ENCODE results near the gene MACROD2. TPM values are rescaled to one million over a fixed set of nuclear protein-coding genes. Genes with fewer than 3 reads are reported as not detected.

MACROD2 gene
- total RNA-seq, 4 donors from 2014 or later: 2.9 to 11.3 (median 8.0) TPM

GRCh38 chr20:14344746-14345145 is 349.4 kb downstream of the MACROD2 start:
- TF ChIP-seq, protein P1, sequence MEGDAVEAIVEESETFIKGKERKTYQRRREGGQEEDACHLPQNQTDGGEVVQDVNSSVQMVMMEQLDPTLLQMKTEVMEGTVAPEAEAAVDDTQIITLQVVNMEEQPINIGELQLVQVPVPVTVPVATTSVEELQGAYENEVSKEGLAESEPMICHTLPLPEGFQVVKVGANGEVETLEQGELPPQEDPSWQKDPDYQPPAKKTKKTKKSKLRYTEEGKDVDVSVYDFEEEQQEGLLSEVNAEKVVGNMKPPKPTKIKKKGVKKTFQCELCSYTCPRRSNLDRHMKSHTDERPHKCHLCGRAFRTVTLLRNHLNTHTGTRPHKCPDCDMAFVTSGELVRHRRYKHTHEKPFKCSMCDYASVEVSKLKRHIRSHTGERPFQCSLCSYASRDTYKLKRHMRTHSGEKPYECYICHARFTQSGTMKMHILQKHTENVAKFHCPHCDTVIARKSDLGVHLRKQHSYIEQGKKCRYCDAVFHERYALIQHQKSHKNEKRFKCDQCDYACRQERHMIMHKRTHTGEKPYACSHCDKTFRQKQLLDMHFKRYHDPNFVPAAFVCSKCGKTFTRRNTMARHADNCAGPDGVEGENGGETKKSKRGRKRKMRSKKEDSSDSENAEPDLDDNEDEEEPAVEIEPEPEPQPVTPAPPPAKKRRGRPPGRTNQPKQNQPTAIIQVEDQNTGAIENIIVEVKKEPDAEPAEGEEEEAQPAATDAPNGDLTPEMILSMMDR (IDR thresholded peaks at IDR 0.05; ENCODE audit: low read depth): no peak

- TF ChIP-seq, protein P1 (IDR thresholded peaks at IDR 0.05; ENCODE audit: low read depth): no peak
Observed at GRCh38 chr20:14355791-14356190, 360.5 kb downstream of the MACROD2 start.

DNA sequence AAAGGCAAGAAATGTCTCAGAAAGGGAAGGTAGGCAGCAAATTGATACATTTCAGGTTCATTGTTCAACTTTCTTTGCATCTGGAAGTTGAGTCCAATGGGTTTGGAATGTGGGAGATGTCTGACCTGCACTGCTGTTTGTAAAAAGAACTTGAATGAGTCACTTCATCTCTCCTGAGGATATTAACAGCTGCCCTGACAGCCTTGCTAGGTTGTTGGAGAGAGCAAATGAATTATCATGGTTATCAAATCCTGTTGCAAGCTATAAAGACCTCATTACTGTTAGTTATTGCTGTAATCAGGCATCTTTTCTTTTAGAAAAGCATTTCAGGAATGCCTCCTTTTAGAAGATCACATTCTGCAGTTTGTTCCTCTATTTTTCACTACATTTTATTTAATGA is 365.1 kb downstream of the MACROD2 start:
- TF ChIP-seq, protein P1 (IDR thresholded peaks at IDR 0.05; ENCODE audit: low read depth): no peak

DNA sequence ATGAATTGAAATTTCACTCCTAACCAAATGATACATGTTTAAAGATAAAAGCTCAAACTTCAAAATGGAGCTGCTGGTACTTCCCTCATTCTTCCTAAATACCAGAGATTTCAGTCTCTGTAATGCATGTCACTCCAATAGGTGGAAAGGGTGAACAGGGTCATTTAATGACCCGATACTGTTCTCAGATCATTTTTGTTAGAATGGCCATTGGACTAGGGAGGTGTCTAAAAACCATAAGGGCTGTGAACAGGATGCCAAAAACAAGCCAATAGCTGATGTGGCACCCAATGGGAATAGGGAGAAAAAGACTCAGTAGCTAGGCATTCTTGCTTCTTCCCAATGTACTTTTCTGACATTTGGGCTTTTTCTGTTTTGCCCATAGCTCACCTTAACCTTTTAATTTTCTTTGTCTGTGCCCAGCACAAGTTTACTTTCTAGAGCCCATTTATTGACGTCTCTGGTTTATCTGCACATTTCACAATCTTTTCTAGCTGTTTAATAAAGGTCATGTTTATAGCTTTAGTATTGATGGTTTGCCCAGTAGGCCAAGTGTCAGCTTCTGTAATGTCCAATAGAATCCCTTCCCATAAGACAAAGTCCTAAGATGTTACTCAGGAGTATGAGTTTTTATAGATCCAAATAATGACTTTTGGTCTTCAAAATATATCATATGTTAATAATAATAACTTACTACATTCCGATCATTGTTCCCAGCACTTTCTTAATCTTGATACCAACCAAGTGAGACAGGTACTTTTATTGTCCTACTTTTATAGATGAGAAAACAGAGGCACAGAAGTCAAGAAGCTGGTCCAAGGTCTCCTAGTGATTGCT is 366.4 kb downstream of the MACROD2 start:
- TF ChIP-seq, protein P1 (IDR thresholded peaks at IDR 0.05; ENCODE audit: low read depth): no peak

GRCh38 chr20:14374196-14374595 is 378.9 kb downstream of the MACROD2 start:
- TF ChIP-seq, protein P1 (IDR thresholded peaks at IDR 0.05; ENCODE audit: low read depth): no peak

- TF ChIP-seq, protein P1 (IDR thresholded peaks at IDR 0.05; ENCODE audit: low read depth): no peak
Observed at GRCh38 chr20:14375416-14375985, 380.2 kb downstream of the MACROD2 start.

DNA sequence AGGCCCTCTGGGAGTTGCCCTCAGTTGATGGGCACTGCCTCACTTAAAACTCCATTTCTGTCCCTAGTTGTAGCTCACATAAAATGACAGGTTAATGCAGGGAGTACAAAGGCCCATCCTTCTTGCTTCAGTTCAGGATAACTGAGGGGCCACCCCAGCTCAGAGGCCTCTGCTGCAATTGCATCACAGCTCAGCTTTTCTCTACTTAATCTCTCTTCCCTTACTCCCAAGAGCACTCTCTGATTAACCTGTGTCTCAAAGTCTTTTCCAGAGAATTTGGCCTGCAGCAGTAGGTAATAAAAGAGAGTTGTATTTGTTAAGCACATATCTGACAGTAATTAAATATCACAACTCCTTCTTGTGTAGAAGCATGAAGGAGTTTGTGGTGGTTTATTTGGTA is 383.0 kb downstream of the MACROD2 start:
- TF ChIP-seq, protein P1 (IDR thresholded peaks at IDR 0.05; ENCODE audit: low read depth): no peak

Measured in subcutaneous adipose tissue (tissue), 4 donors.